Measurements from ENCODE around the gene BICC1. TPM values are rescaled to one million over a fixed set of nuclear protein-coding genes. Genes with fewer than 3 reads are reported as not detected.

The BICC1 gene
- total and polyA plus RNA-seq, 4 donors: 0.82 to 6.1 (median 4.5) TPM

DNA sequence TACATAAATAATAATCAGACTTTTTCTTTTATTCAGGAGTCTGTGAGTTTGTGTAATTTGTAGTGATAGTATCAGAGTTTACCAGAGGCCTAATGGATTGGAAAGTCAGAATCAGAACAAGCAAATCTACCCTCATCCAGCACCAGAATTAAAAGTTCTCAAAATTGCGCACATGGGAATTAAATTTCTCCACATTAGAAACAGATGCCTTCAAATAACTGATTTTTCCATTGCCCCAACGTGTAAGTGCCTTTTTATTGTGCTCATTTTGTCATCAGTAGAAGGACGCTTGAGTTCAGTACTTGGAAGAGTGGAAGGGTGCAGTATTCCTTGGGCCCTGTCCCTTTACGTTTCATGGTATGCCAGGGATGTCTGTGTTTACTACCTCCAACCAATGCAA lies 32.8 kb downstream of the BICC1 start (continued):
- TF ChIP-seq, protein P1, sequence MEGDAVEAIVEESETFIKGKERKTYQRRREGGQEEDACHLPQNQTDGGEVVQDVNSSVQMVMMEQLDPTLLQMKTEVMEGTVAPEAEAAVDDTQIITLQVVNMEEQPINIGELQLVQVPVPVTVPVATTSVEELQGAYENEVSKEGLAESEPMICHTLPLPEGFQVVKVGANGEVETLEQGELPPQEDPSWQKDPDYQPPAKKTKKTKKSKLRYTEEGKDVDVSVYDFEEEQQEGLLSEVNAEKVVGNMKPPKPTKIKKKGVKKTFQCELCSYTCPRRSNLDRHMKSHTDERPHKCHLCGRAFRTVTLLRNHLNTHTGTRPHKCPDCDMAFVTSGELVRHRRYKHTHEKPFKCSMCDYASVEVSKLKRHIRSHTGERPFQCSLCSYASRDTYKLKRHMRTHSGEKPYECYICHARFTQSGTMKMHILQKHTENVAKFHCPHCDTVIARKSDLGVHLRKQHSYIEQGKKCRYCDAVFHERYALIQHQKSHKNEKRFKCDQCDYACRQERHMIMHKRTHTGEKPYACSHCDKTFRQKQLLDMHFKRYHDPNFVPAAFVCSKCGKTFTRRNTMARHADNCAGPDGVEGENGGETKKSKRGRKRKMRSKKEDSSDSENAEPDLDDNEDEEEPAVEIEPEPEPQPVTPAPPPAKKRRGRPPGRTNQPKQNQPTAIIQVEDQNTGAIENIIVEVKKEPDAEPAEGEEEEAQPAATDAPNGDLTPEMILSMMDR (IDR thresholded peaks at IDR 0.05; ENCODE audit: low read depth, low read length, missing input control): no peak
- TF ChIP-seq, protein P2, sequence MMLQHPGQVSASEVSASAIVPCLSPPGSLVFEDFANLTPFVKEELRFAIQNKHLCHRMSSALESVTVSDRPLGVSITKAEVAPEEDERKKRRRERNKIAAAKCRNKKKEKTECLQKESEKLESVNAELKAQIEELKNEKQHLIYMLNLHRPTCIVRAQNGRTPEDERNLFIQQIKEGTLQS (IDR thresholded peaks at IDR 0.05): no peak
- TF ChIP-seq TAF1 (conservative IDR thresholded peaks at IDR 0.05) (no peak), EGR1 (IDR thresholded peaks at IDR 0.05; ENCODE audit: low read depth in 2 of 2) (no peak), HNF4G (IDR thresholded peaks at IDR 0.05) (no peak), HNF4A (conservative IDR thresholded peaks at IDR 0.05) (no peak), RAD21 (IDR thresholded peaks at IDR 0.05) (no peak)

- TF ChIP-seq EGR1 (IDR thresholded peaks at IDR 0.05; ENCODE audit: low read depth in 2 of 2): no peak
- no peak for TF ChIP-seq YY1 (IDR thresholded peaks at IDR 0.05)
- no peak for TF ChIP-seq FOXA2 (IDR thresholded peaks at IDR 0.05)
- no peak for TF ChIP-seq HNF4G (IDR thresholded peaks at IDR 0.05)
- TF ChIP-seq SP1 (IDR thresholded peaks at IDR 0.05): no peak
- TF ChIP-seq, protein P3, sequence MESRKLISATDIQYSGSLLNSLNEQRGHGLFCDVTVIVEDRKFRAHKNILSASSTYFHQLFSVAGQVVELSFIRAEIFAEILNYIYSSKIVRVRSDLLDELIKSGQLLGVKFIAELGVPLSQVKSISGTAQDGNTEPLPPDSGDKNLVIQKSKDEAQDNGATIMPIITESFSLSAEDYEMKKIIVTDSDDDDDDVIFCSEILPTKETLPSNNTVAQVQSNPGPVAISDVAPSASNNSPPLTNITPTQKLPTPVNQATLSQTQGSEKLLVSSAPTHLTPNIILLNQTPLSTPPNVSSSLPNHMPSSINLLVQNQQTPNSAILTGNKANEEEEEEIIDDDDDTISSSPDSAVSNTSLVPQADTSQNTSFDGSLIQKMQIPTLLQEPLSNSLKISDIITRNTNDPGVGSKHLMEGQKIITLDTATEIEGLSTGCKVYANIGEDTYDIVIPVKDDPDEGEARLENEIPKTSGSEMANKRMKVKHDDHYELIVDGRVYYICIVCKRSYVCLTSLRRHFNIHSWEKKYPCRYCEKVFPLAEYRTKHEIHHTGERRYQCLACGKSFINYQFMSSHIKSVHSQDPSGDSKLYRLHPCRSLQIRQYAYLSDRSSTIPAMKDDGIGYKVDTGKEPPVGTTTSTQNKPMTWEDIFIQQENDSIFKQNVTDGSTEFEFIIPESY (IDR thresholded peaks at IDR 0.05): no peak
- no peak for TF ChIP-seq NR2F2 (IDR thresholded peaks at IDR 0.05)
- TF ChIP-seq FOXA1 (IDR thresholded peaks at IDR 0.05): no peak
- no peak for TF ChIP-seq GABPA (IDR thresholded peaks at IDR 0.05 in 1 of 2, conservative IDR thresholded peaks at IDR 0.05 in 1 of 2)
- TF ChIP-seq JUND (IDR thresholded peaks at IDR 0.05): no peak
- no peak for TF ChIP-seq RAD21 (IDR thresholded peaks at IDR 0.05)
- TF ChIP-seq TAF1 (conservative IDR thresholded peaks at IDR 0.05): no peak
- TF ChIP-seq MAX (IDR thresholded peaks at IDR 0.05): no peak
- Histone ChIP-seq H3K27ac (ENCODE audit: low read depth in 1 of 2, low read length in 2 of 2) (no peak overlapping the region), H3K9me3 (ENCODE audit: control insufficient read depth in 4 of 4, low read length in 3 of 4) (no peaks in the 10 kb centered on the region), H3K36me3 (ENCODE audit: control insufficient read depth in 4 of 4, insufficient read depth in 3 of 4, low read depth in 1 of 4, low read length in 3 of 4) (no peaks in the 10 kb centered on the region), H3K9ac (ENCODE audit: low read depth in 1 of 2, low read length in 2 of 2) (no peak overlapping the region), H3K27me3 (ENCODE audit: control insufficient read depth in 4 of 4, insufficient read depth in 4 of 4, low read length in 3 of 4) (no peaks in the 10 kb centered on the region), H3K4me3 (ENCODE audit: low read depth in 1 of 3, low read length in 3 of 3) (no peak overlapping the region), H3K4me1 (ENCODE audit: control insufficient read depth in 4 of 4, insufficient read depth in 4 of 4, low read length in 3 of 4) (no peaks in the 10 kb centered on the region)
- no peak for DNase-seq (ENCODE audit: low spot score)
- 89% methylated on average over 1 of the region's 1 CpG for WGBS
These were observed 33.5 kb downstream of the BICC1 start for GRCh38 chr10:58546137-58546536.

GRCh38 chr10:58546722-58547445 lies 34.2 kb downstream of the BICC1 start:
- H3K9ac ChIP-seq (ENCODE audit: low read depth in 1 of 2, low read length in 2 of 2): no peak overlapping the region
- DNase-seq (ENCODE audit: low spot score): no peak
- H3K27ac ChIP-seq (ENCODE audit: low read depth in 1 of 2, low read length in 2 of 2): no peak overlapping the region
- H3K36me3 ChIP-seq (ENCODE audit: control insufficient read depth in 4 of 4, insufficient read depth in 3 of 4, low read depth in 1 of 4, low read length in 3 of 4): no peaks in the 10 kb centered on the region
- TF ChIP-seq, protein P3 (IDR thresholded peaks at IDR 0.05): no peak
- TF ChIP-seq FOXA2 (IDR thresholded peaks at IDR 0.05): no peak
- TF ChIP-seq RXRA (IDR thresholded peaks at IDR 0.05): no peak
- TF ChIP-seq MAX (IDR thresholded peaks at IDR 0.05): no peak
- TF ChIP-seq SP1 (IDR thresholded peaks at IDR 0.05): no peak
- TF ChIP-seq YY1 (IDR thresholded peaks at IDR 0.05): no peak
- TF ChIP-seq, protein P1 (IDR thresholded peaks at IDR 0.05; ENCODE audit: low read depth, low read length, missing input control): no peak
- TF ChIP-seq, protein P2 (IDR thresholded peaks at IDR 0.05): no peak
- TF ChIP-seq NR2F2 (IDR thresholded peaks at IDR 0.05): no peak
- TF ChIP-seq RAD21 (IDR thresholded peaks at IDR 0.05): no peak
- no peak for TF ChIP-seq HNF4G (IDR thresholded peaks at IDR 0.05)
- no peak overlapping the region for H3K4me3 ChIP-seq (ENCODE audit: low read depth in 1 of 3, low read length in 3 of 3)
- no peaks in the 10 kb centered on the region for H3K4me1 ChIP-seq (ENCODE audit: control insufficient read depth in 4 of 4, insufficient read depth in 4 of 4, low read length in 3 of 4)
- H3K27me3 ChIP-seq (ENCODE audit: control insufficient read depth in 4 of 4, insufficient read depth in 4 of 4, low read length in 3 of 4): no peaks in the 10 kb centered on the region
- no peaks in the 10 kb centered on the region for H3K9me3 ChIP-seq (ENCODE audit: control insufficient read depth in 4 of 4, low read length in 3 of 4)
- WGBS: 97% methylated on average over 2 of the region's 2 CpGs

All from liver (tissue), 9 donors.